ENCODE data around the gene HGS. TPM values are rescaled to one million over a fixed set of nuclear protein-coding genes. Genes with fewer than 3 reads are reported as not detected.
A peak's percentile ranks its signal among the peaks of the same experiment; 100 is the strongest.

HGS gene
- total and polyA plus RNA-seq, 2 of the 13 experiments (the other 11 are each of a cell fraction or from before 2014, with no cell fraction given), result 73.3 to 78.1 TPM

DNA sequence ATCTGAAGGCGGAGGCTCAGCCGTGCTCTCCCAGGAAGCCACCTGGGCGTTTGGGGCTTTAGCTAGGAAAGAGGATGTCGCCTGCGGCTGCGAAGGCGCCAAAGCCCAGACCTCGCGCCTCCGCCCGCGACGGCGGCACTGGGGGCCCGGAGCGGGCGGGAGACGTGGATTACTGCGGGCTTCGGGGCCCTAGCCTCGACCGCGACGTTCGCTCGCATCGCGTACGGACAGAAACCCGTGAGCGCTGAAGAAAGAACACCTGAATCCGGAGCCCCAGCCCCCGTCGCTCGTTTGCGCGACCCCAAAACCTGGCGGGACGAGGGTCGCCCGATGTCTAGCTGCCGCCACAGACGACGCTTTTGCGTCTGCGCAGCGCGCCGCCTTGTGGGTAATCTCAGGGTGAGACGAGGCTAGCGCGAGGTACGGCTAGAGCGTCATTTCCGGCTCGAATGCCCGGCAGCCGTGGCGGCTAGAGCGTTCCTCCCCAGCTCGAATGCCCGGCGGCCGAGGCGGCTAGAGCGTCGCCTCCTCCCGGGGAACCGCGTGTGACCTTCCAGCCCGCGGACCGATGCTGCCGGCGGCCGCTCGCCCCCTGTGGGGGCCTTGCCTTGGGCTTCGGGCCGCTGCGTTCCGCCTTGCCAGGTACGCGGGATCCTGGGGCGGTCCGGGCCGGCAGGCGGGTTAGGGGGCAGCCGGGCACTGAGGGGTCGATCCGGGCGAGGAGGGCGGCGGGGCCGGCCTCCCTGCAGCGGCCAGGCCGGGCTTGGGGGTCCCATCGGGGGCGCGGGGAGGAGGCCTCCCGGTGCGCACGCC, 19.3 kb downstream of the HGS start, which contains the start of gene MRPL12 (continued):
- TF ChIP-seq FOXJ3 (CRISPR knock-in tag; IDR thresholded peaks at IDR 0.05; ENCODE audit: borderline replicate concordance), result no peak; the same call in 1 of the 2 replicates
- TF ChIP-seq, protein P1, sequence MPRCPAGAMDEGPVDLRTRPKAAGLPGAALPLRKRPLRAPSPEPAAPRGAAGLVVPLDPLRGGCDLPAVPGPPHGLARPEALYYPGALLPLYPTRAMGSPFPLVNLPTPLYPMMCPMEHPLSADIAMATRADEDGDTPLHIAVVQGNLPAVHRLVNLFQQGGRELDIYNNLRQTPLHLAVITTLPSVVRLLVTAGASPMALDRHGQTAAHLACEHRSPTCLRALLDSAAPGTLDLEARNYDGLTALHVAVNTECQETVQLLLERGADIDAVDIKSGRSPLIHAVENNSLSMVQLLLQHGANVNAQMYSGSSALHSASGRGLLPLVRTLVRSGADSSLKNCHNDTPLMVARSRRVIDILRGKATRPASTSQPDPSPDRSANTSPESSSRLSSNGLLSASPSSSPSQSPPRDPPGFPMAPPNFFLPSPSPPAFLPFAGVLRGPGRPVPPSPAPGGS (CRISPR knock-in tag; IDR thresholded peaks at IDR 0.05), result peak; percentile 83
- peak; percentile 89 for TF ChIP-seq DR1 (CRISPR knock-in tag; IDR thresholded peaks at IDR 0.05)
- TF ChIP-seq HMG20B (CRISPR knock-in tag; conservative IDR thresholded peaks at IDR 0.05), result no peak; the same call in 1 of the 2 replicates
- TF ChIP-seq NFE2 (CRISPR knock-in tag; IDR thresholded peaks at IDR 0.05), result no peak
- 0 out of 2 replicates have a peak, but pooled peaks have one; percentile 34 for TF ChIP-seq CEBPG (CRISPR knock-in tag; IDR thresholded peaks at IDR 0.05)
- peak; percentile 96 for TF ChIP-seq MXD4 (CRISPR knock-in tag; IDR thresholded peaks at IDR 0.05)
- TF ChIP-seq HOXD1 (CRISPR knock-in tag; IDR thresholded peaks at IDR 0.05), result peak; percentile 92
- peak; percentile 99 for TF ChIP-seq KAT8 (CRISPR knock-in tag; IDR thresholded peaks at IDR 0.05)
- TF ChIP-seq ZNF260 (CRISPR knock-in tag; IDR thresholded peaks at IDR 0.05; ENCODE audit: borderline replicate concordance, low read depth), result no peak
- peak; percentile 98 for TF ChIP-seq KAT7 (CRISPR knock-in tag; IDR thresholded peaks at IDR 0.05; ENCODE audit: borderline replicate concordance)
- TF ChIP-seq, protein P2, sequence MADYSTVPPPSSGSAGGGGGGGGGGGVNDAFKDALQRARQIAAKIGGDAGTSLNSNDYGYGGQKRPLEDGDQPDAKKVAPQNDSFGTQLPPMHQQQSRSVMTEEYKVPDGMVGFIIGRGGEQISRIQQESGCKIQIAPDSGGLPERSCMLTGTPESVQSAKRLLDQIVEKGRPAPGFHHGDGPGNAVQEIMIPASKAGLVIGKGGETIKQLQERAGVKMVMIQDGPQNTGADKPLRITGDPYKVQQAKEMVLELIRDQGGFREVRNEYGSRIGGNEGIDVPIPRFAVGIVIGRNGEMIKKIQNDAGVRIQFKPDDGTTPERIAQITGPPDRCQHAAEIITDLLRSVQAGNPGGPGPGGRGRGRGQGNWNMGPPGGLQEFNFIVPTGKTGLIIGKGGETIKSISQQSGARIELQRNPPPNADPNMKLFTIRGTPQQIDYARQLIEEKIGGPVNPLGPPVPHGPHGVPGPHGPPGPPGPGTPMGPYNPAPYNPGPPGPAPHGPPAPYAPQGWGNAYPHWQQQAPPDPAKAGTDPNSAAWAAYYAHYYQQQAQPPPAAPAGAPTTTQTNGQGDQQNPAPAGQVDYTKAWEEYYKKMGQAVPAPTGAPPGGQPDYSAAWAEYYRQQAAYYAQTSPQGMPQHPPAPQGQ (CRISPR knock-in tag; IDR thresholded peaks at IDR 0.05; ENCODE audit: borderline replicate concordance), result no peak
- TF ChIP-seq, protein P3, sequence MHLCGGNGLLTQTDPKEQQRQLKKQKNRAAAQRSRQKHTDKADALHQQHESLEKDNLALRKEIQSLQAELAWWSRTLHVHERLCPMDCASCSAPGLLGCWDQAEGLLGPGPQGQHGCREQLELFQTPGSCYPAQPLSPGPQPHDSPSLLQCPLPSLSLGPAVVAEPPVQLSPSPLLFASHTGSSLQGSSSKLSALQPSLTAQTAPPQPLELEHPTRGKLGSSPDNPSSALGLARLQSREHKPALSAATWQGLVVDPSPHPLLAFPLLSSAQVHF (CRISPR knock-in tag; IDR thresholded peaks at IDR 0.05), result peak; percentile 94
- TF ChIP-seq ZNF333 (CRISPR knock-in tag; IDR thresholded peaks at IDR 0.05; ENCODE audit: borderline replicate concordance), result no peak
- TF ChIP-seq AKAP8 (CRISPR knock-in tag; IDR thresholded peaks at IDR 0.05), result no peak
- TF ChIP-seq ZNF180 (CRISPR knock-in tag; IDR thresholded peaks at IDR 0.05; ENCODE audit: borderline replicate concordance, low read depth), result 0 out of 2 replicates have a peak, but pooled peaks have one; percentile 19
- TF ChIP-seq MIER3 (CRISPR knock-in tag; IDR thresholded peaks at IDR 0.05; ENCODE audit: borderline replicate concordance), result peak; percentile 96
- TF ChIP-seq, protein P4, sequence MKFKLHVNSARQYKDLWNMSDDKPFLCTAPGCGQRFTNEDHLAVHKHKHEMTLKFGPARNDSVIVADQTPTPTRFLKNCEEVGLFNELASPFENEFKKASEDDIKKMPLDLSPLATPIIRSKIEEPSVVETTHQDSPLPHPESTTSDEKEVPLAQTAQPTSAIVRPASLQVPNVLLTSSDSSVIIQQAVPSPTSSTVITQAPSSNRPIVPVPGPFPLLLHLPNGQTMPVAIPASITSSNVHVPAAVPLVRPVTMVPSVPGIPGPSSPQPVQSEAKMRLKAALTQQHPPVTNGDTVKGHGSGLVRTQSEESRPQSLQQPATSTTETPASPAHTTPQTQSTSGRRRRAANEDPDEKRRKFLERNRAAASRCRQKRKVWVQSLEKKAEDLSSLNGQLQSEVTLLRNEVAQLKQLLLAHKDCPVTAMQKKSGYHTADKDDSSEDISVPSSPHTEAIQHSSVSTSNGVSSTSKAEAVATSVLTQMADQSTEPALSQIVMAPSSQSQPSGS (CRISPR knock-in tag; IDR thresholded peaks at IDR 0.05), result peak; percentile 96
- TF ChIP-seq ZBTB1 (CRISPR knock-in tag; IDR thresholded peaks at IDR 0.05; ENCODE audit: borderline replicate concordance), result no peak
- TF ChIP-seq ZNF672 (CRISPR knock-in tag; IDR thresholded peaks at IDR 0.05), result peak; percentile 92; the same call in 1 of the 2 replicates
- TF ChIP-seq, protein P5, sequence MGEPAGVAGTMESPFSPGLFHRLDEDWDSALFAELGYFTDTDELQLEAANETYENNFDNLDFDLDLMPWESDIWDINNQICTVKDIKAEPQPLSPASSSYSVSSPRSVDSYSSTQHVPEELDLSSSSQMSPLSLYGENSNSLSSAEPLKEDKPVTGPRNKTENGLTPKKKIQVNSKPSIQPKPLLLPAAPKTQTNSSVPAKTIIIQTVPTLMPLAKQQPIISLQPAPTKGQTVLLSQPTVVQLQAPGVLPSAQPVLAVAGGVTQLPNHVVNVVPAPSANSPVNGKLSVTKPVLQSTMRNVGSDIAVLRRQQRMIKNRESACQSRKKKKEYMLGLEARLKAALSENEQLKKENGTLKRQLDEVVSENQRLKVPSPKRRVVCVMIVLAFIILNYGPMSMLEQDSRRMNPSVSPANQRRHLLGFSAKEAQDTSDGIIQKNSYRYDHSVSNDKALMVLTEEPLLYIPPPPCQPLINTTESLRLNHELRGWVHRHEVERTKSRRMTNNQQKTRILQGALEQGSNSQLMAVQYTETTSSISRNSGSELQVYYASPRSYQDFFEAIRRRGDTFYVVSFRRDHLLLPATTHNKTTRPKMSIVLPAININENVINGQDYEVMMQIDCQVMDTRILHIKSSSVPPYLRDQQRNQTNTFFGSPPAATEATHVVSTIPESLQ (CRISPR knock-in tag; conservative IDR thresholded peaks at IDR 0.05), result no peak
- no peak for TF ChIP-seq ATM (IDR thresholded peaks at IDR 0.05; ENCODE audit: borderline replicate concordance)
- TF ChIP-seq ZFP1 (CRISPR knock-in tag; IDR thresholded peaks at IDR 0.05), result no peak; the same call in 1 of the 2 replicates
